Stimulated activated CD8-positive, alpha-beta memory T cell treated with anti-CD3 and anti-CD28 coated beads, Interleukin-2, amount 100 ng/mL, for 48 hours (primary cell): ENCODE measurements around the gene CD44.

Experiments used
- DNase-seq, 2 donors: peaks; one replicate each; pipeline ENCODE4 v3.0.0-alpha.2; 2020; ENCODE audit warnings: low read depth in 2 of 2

The CD44 gene

GRCh38 chr11:35237860-35238715, 99.1 kb downstream of the CD44 start:
- DNase-seq = peak; percentile 26 to 34

GRCh38 chr11:35238882-35239281, 99.9 kb downstream of the CD44 start:
- DNase-seq = no peak

GRCh38 chr11:35239471-35240075, 100.6 kb downstream of the CD44 start:
- DNase-seq = no peak

- DNase-seq = no peak
Observed at GRCh38 chr11:35241083-35241482, 102.1 kb downstream of the CD44 start.

GRCh38 chr11:35241531-35241930, 102.6 kb downstream of the CD44 start:
- DNase-seq = no peak

GRCh38 chr11:35242412-35243242, 103.7 kb downstream of the CD44 start:
- DNase-seq = no peak

GRCh38 chr11:35243774-35244173, 104.8 kb downstream of the CD44 start:
- no peak for DNase-seq

- DNase-seq = no peak
Observed at GRCh38 chr11:35245056-35245455, 106.1 kb downstream of the CD44 start.

- no peak for DNase-seq
Observed at GRCh38 chr11:35245786-35246185, 106.8 kb downstream of the CD44 start.

- DNase-seq = no peak
Observed at GRCh38 chr11:35246745-35247144, 107.8 kb downstream of the CD44 start.

GRCh38 chr11:35247428-35247827, 108.5 kb downstream of the CD44 start:
- no peak for DNase-seq

- DNase-seq = no peak
Observed at GRCh38 chr11:35247863-35248262, 108.9 kb downstream of the CD44 start.

- DNase-seq = no peak
Observed at GRCh38 chr11:35248558-35249323, 109.8 kb downstream of the CD44 start.

GRCh38 chr11:35250192-35250591, 111.2 kb downstream of the CD44 start:
- no peak for DNase-seq

GRCh38 chr11:35250621-35251020, 111.7 kb downstream of the CD44 start:
- no peak for DNase-seq

- no peak for DNase-seq
Observed at GRCh38 chr11:35253237-35253636, 114.3 kb downstream of the CD44 start.

GRCh38 chr11:35255514-35255913, 116.5 kb downstream of the CD44 start:
- no peak for DNase-seq

- DNase-seq = no peak
Observed at GRCh38 chr11:35256296-35256695, 117.3 kb downstream of the CD44 start.

GRCh38 chr11:35257281-35257680, 118.3 kb downstream of the CD44 start:
- no peak for DNase-seq

GRCh38 chr11:35259529-35259928, 120.6 kb downstream of the CD44 start:
- DNase-seq = no peak

- DNase-seq = no peak
Observed at GRCh38 chr11:35260342-35260985, 121.5 kb downstream of the CD44 start.
